PC-9 (cell line): Measurements from ENCODE around the gene MAT1A. TPM values are rescaled to one million over a fixed set of nuclear protein-coding genes. Genes with fewer than 3 reads are reported as not detected.

Source experiments
- BruUV-seq: library from RNA; stranded (reverse); fragments of 400-500 nt; replicated peaks from 2 replicates; lab custom pipeline; 2021; lab: Mats Ljungman, UMichigan
- CTCF ChIA-PET: fragments of 300-600 bp; sonication (Branson Sonifier 250); formaldehyde crosslinking; loops from one replicate; lab custom pipeline; 2022; ENCODE audit warnings: antibody characterized with exemption; lab: Charles Lee
- POLR2A ChIA-PET: fragments of 300-600 bp; sonication (Branson Sonifier 250); formaldehyde crosslinking; loops from one replicate; lab custom pipeline; 2022; ENCODE audit warnings: antibody characterized with exemption; ENCODE audit not compliant: unreplicated experiment; lab: Charles Lee
- DNase-seq, 2 experiments: peaks; one replicate each; pipeline versions ENCODE4 v3.0.0 to v3.0.0-alpha.2; 2015 to 2022; ENCODE audit warnings: mixed read lengths in 1 of 2
- H2AFZ ChIP-seq: fragments of 200-600 bp; sonication (generic); 2 replicates; pipeline ENCODE4 v1.8.1; 2017; ENCODE audit warnings: antibody characterized with exemption
- H3F3A ChIP-seq: fragments of 200-600 bp; sonication (generic); 2 replicates; pipeline ENCODE4 v1.8.1; 2017; ENCODE audit warnings: antibody characterized with exemption, mild to moderate bottlenecking, low read depth; ENCODE audit not compliant: insufficient read depth
- H3K27ac ChIP-seq: fragments of 200-600 bp; sonication (generic); 2 replicates; pipeline ENCODE4 v1.6.1; 2016; ENCODE audit warnings: mixed run types
- H3K27me3 ChIP-seq: fragments of 200-600 bp; sonication (generic); 2 replicates; pipeline ENCODE4 v1.6.1; 2016; ENCODE audit warnings: low read depth, mixed run types; ENCODE audit not compliant: insufficient read depth
- H3K36me3 ChIP-seq: fragments of 200-600 bp; sonication (generic); 2 replicates; pipeline ENCODE4 v1.6.1; 2016; ENCODE audit warnings: low read depth, mixed run types
- H3K4me1 ChIP-seq: fragments of 200-600 bp; sonication (generic); replicated peaks from 2 replicates; pipeline ENCODE4 v1.6.1; 2016; ENCODE audit warnings: mixed run types; ENCODE audit not compliant: insufficient read depth
- H3K4me2 ChIP-seq: fragments of 200-600 bp; sonication (generic); 2 replicates; pipeline ENCODE4 v1.6.1; 2017; ENCODE audit warnings: mixed run types
- H3K4me3 ChIP-seq: fragments of 200-600 bp; sonication (generic); 2 replicates; pipeline ENCODE4 v1.6.1; 2016; ENCODE audit warnings: mixed run types
- H3K79me2 ChIP-seq: fragments of 200-600 bp; sonication (generic); 2 replicates; pipeline ENCODE4 v1.6.1; 2017; ENCODE audit warnings: low read depth, mixed run types
- H3K9me2 ChIP-seq: fragments of 200-600 bp; sonication (generic); 2 replicates; pipeline ENCODE4 v1.8.1; 2017; ENCODE audit warnings: mild to moderate bottlenecking; ENCODE audit not compliant: insufficient read depth
- H3K9me3 ChIP-seq: fragments of 200-600 bp; sonication (generic); 2 replicates; pipeline ENCODE4 v1.8.1; 2016; ENCODE audit warnings: low read depth; ENCODE audit not compliant: insufficient read depth
- H4K20me1 ChIP-seq: fragments of 200-600 bp; sonication (generic); 2 replicates; pipeline ENCODE4 v1.8.1; 2017; ENCODE audit not compliant: insufficient read depth
- CTCF ChIP-seq: fragments of 200-600 bp; sonication (generic); conservative IDR thresholded peaks from 2 replicates; pipeline ENCODE4 v1.6.1; 2017; ENCODE audit warnings: mixed run types, antibody characterized with exemption, mild to moderate bottlenecking, moderate library complexity
- EZH2 ChIP-seq: fragments of 200-600 bp; sonication (generic); IDR thresholded peaks from 2 replicates; pipeline ENCODE4 v1.8.0; 2017; ENCODE audit warnings: antibody characterized with exemption, low read depth
- intact Hi-C: fragments of 100-400 bp; cut with micrococcal nuclease; formaldehyde crosslinking; loops from one replicate; pipeline ENCODE4 v1.10.0; 2022; ENCODE audit not compliant: unreplicated experiment
- total RNA-seq: library from RNA; stranded (reverse); gene quantifications from 2 replicates; pipeline ENCODE4 v1.2.3, GENCODE V29; 2021

The MAT1A gene
- total RNA-seq, 1 experiment from 2014 or later: not detected

- POLR2A ChIA-PET: no interaction called here
- Histone ChIP-seq H3K9me2 (no peaks in the 10 kb centered on the region), H3K36me3 (no peaks in the 10 kb centered on the region), H3K27me3 (peaks cover 69% of the 10 kb centered on the region), H3K27ac (no peak overlapping the region), H3K4me2 (no peak overlapping the region), H3K9me3 (no peaks in the 10 kb centered on the region), H3F3A (no peaks in the 10 kb centered on the region), H2AFZ (no peak overlapping the region), H4K20me1 (no peaks in the 10 kb centered on the region), H3K4me1 (no peaks in the 10 kb centered on the region; the same call in 1 of the 2 replicates), H3K4me3 (no peak overlapping the region), H3K79me2 (no peaks in the 10 kb centered on the region)
- intact Hi-C loops: no loop called here
- BruUV-seq: no TSS peak
- CTCF ChIA-PET: no interaction called here
- no peak for DNase-seq
- TF ChIP-seq CTCF (no peak), EZH2 (no peak)
Measured at GRCh38 chr10:80292607-80293239, 3.3 kb upstream of the MAT1A start.

GRCh38 chr10:80290474-80291220 lies 1.2 kb upstream of the MAT1A start:
- Histone ChIP-seq H3K79me2 (no peaks in the 10 kb centered on the region), H3K27me3 (peaks cover 61% of the 10 kb centered on the region), H3K9me3 (no peaks in the 10 kb centered on the region), H3F3A (no peaks in the 10 kb centered on the region), H3K36me3 (no peaks in the 10 kb centered on the region), H3K9me2 (no peaks in the 10 kb centered on the region), H3K4me3 (no peak overlapping the region), H2AFZ (no peak overlapping the region), H3K4me1 (no peaks in the 10 kb centered on the region; the same call in 1 of the 2 replicates), H3K27ac (no peak overlapping the region), H3K4me2 (no peak overlapping the region), H4K20me1 (no peaks in the 10 kb centered on the region)
- CTCF ChIA-PET: interaction anchor here (0.6 kb wide), 1 partner anchor 375 kb away, joined by 3 read pairs; no protein-coding TSS in a partner anchor
- no TSS peak for BruUV-seq
- intact Hi-C loops: no loop called here
- TF ChIP-seq CTCF (no peak), EZH2 (no peak)
- POLR2A ChIA-PET: no interaction called here
- DNase-seq: no peak

GRCh38 chr10:80288849-80289248 lies 609 bp downstream of the MAT1A start:
- H3K4me3 ChIP-seq: no peak overlapping the region
- no peaks in the 10 kb centered on the region for H3K36me3 ChIP-seq
- H4K20me1 ChIP-seq: no peaks in the 10 kb centered on the region
- no peak overlapping the region for H3K4me2 ChIP-seq
- no peak for DNase-seq
- H3K9me3 ChIP-seq: no peaks in the 10 kb centered on the region
- no peaks in the 10 kb centered on the region for H3K79me2 ChIP-seq
- BruUV-seq: no TSS peak
- ChIA-PET CTCF (no interaction called here), POLR2A (no interaction called here)
- intact Hi-C loops: no loop called here
- no peaks in the 10 kb centered on the region for H3K9me2 ChIP-seq
- no peak overlapping the region for H3K27ac ChIP-seq
- no peaks in the 10 kb centered on the region; the same call in 1 of the 2 replicates for H3K4me1 ChIP-seq
- TF ChIP-seq EZH2 (no peak), CTCF (no peak)
- H3F3A ChIP-seq: no peaks in the 10 kb centered on the region
- H3K27me3 ChIP-seq: peaks cover 48% of the 10 kb centered on the region
- no peak overlapping the region for H2AFZ ChIP-seq
